AG09309 (cell line): ENCODE results near the gene SMAD2.

Source experiments
- DNase-seq: peaks from one replicate; pipeline ENCODE4 v3.0.0-alpha.2; 2010; ENCODE audit warnings: low read depth
- H3K4me3 ChIP-seq: 2 replicates; pipeline ENCODE4 v1.5.1; 2011; ENCODE audit warnings: mild to moderate bottlenecking, low read depth, low read length, moderate library complexity; ENCODE audit not compliant: control insufficient read depth
- TF ChIP-seq, protein P1 (sequence below): IDR thresholded peaks from 2 replicates; pipeline ENCODE4 v1.5.1; 2011; ENCODE audit warnings: mild to moderate bottlenecking, low read depth, low read length, inconsistent platforms; ENCODE audit not compliant: insufficient read depth, control insufficient read depth; ENCODE audit errors: missing control alignments

The SMAD2 gene

DNA sequence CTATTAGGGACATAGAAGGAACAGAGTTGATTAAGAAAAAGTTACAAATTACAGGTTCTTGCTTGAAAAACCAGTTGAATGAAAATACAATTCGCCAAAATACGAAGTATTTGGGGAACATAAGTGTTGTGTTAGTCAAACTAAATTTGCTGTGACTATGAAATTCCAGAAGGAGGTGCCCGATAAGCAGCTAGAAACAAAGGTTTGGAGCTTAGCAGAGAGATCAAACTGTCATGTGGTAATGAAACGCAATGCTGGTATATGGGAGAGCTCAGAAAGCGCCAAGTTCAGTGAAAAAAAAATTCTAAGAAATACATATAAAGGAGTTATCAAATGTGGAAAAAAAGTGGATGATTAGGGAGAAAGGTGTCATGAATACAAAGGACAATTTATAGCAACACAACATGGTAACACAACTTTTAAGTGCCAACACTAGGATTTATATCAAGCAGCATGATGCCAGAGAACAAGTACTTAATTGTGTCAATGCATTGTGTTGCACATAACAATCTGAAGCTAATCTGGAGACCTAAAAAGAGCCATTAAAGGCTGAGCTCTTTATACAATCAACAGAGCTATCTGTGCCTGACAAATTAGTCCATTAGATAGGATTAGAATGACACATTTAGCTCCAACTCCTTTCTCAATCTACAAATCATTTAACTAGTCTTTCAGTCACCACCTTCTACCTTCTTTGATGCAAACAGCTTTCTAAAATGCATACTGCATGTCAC lies 31.2 kb downstream of the SMAD2 start:
- DNase-seq = no peak
- TF ChIP-seq, protein P1, sequence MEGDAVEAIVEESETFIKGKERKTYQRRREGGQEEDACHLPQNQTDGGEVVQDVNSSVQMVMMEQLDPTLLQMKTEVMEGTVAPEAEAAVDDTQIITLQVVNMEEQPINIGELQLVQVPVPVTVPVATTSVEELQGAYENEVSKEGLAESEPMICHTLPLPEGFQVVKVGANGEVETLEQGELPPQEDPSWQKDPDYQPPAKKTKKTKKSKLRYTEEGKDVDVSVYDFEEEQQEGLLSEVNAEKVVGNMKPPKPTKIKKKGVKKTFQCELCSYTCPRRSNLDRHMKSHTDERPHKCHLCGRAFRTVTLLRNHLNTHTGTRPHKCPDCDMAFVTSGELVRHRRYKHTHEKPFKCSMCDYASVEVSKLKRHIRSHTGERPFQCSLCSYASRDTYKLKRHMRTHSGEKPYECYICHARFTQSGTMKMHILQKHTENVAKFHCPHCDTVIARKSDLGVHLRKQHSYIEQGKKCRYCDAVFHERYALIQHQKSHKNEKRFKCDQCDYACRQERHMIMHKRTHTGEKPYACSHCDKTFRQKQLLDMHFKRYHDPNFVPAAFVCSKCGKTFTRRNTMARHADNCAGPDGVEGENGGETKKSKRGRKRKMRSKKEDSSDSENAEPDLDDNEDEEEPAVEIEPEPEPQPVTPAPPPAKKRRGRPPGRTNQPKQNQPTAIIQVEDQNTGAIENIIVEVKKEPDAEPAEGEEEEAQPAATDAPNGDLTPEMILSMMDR = no peak
- H3K4me3 ChIP-seq = no peak overlapping the region

DNA sequence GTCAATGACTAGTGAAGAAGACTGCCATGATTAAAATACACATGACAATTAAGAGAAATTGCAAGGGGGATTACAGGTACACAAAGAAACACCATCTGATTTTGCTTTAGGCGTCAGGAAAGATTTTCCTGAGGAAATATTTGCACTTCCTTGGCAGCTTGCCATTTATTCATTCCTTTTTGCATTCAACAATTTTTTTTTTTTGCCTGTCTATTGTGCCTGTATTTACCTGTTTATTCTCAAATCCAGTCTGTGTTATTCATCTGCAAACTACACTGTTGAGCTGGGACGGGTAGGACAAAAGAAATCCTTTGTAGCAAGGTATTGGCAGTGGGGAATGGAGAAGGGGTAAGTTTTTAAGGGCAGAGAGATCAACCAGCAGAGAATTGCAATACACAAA lies 31.8 kb downstream of the SMAD2 start:
- no peak overlapping the region for H3K4me3 ChIP-seq
- DNase-seq = no peak
- TF ChIP-seq, protein P1 = no peak

DNA sequence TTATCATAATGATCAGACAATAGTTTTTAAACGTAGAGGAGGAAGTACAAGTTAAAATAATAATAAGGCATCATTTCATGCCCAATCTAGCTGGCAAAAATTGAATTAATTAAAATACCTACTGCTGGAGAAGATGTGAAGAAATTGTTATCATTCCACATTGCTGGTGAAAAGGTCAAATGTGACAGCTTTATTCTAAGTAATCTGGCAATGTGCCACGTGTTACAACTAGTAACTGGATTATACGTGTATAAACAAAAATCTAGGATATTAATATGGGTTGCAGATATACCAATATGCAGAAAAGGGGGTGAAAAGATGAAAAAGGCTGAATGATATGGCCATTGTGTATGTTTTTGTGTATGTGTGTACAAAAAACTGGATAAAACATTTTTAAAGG lies 32.4 kb downstream of the SMAD2 start:
- TF ChIP-seq, protein P1 = no peak
- H3K4me3 ChIP-seq = no peak overlapping the region
- no peak for DNase-seq

DNA sequence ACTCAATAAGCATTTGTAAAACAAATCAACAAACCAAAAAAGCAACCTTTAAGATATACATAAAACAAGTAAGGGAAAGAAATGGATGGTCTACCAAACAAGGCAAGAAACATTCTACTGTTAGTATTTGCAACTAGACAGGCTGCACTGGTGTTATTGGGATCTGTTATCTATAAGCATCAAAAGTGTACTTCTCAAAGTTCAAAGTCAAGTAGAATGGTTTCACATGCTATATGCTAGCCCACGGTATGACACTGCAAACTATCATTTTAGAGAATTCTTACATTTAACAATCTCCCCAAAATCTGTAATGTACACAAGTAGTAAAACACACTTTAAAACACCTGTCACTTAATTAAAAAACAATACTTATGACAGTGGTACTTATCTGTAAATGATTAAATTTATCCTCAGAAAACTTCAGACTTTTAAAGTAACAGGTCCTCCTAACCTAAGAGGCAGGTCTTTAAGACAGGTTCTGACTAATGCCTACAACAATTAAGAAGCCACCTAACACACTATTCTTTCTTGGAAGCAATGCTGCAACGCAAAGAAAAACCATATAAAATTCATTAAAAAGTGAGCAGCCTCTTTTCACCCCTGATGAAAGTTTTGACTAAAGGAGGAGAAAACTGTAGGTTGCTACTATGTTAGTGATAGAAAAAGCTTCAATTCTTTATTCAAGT lies 34.8 kb downstream of the SMAD2 start:
- no peak overlapping the region for H3K4me3 ChIP-seq
- no peak for DNase-seq
- TF ChIP-seq, protein P1 = no peak

DNA sequence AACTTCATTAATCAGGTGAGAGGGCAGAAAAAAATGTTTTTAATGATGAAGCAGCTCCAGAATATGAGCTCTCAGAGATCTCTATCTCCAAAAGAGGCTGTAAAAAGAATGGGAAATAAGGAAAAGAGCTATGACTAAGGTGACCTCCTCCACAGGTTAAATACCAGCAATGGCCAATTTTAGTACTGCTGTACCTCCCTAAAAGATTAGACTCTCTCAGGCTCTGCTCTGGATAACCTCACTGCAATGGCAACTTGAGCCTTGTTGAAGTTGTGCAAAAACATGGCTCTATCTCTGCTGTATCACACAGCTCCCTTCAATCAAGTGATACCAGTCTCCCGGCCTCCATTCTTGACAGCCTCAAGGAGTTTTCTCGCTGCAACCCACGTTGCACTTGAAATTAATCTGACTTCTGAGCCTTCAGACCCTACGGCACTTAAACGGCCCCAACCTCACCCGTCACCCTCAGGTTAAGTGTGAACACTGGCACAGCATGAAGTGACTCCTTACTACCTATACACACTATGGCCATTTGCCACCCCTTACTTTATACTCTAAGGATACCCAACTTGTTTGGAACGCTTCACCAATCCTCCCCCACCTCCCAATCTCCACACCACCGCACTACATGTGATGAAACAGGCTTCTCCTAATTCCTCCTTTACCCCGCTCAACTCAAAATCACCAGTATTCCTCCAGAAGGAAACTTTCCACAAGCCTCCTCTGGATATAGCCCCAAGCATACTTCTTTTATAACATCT lies 36.3 kb downstream of the SMAD2 start:
- no peak for DNase-seq
- TF ChIP-seq, protein P1 = no peak
- H3K4me3 ChIP-seq = no peak overlapping the region

DNA sequence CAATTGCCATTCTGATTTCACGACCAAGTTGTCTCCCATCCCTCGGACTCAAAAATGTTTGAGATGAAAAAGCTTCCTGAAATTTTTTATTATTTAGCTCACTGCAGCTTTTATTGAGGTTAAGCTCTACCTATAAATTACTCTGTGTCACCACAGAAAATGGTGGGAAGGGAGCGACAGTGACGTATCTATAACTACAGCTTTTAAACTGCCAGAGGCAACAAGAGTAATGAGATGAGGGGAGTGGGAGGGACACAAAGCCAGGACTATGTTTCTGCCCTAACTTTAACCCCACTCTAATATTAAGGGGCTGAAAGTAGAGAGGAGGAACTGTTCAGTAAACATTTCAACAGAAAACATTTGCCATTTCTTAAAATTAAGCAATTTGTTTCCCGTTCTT lies 37.4 kb downstream of the SMAD2 start:
- TF ChIP-seq, protein P1 = no peak
- no peak for DNase-seq
- H3K4me3 ChIP-seq = no peak overlapping the region
